Measurements from ENCODE around the gene TEAD4. TPM values are rescaled to one million over a fixed set of nuclear protein-coding genes. Genes with fewer than 3 reads are reported as not detected.

The TEAD4 gene
- total and polyA plus RNA-seq, 4 donors = 0.79 to 3.8 (median 2.8) TPM

GRCh38 chr12:3087758-3088650 is 128.8 kb downstream of the TEAD4 start:
- H3K9me3 ChIP-seq (ENCODE audit: control insufficient read depth in 4 of 4, low read length in 3 of 4) = no peaks in the 10 kb centered on the region
- H3K4me3 ChIP-seq (ENCODE audit: low read depth in 1 of 3, low read length in 3 of 3) = no peak overlapping the region
- no peaks in the 10 kb centered on the region for H3K27me3 ChIP-seq (ENCODE audit: control insufficient read depth in 4 of 4, insufficient read depth in 4 of 4, low read length in 3 of 4)
- no peak for DNase-seq (ENCODE audit: low spot score)
- TF ChIP-seq FOXA2 (IDR thresholded peaks at IDR 0.05) = no peak
- TF ChIP-seq ZBTB33 (IDR thresholded peaks at IDR 0.05) = no peak
- no peak for TF ChIP-seq YY1 (IDR thresholded peaks at IDR 0.05)
- no peak for TF ChIP-seq SP1 (IDR thresholded peaks at IDR 0.05)
- H3K4me1 ChIP-seq (ENCODE audit: control insufficient read depth in 4 of 4, insufficient read depth in 4 of 4, low read length in 3 of 4) = peaks cover 23 to 84% (median 68%) of the 10 kb centered on the region in 4 donors
- H3K27ac ChIP-seq (ENCODE audit: low read depth in 1 of 2, low read length in 2 of 2) = peak overlapping the region; percentile 85 to 97
- peaks cover 0 to 2% (median 0%) of the 10 kb centered on the region in 4 donors for H3K36me3 ChIP-seq (ENCODE audit: control insufficient read depth in 4 of 4, insufficient read depth in 3 of 4, low read depth in 1 of 4, low read length in 3 of 4)
- 86% methylated on average over 11 of the region's 11 CpGs for WGBS
- no peak overlapping the region for H3K9ac ChIP-seq (ENCODE audit: low read depth in 1 of 2, low read length in 2 of 2)

- no peak for TF ChIP-seq TAF1 (conservative IDR thresholded peaks at IDR 0.05)
- no peak for TF ChIP-seq HNF4A (conservative IDR thresholded peaks at IDR 0.05)
- no peak for TF ChIP-seq EGR1 (IDR thresholded peaks at IDR 0.05; ENCODE audit: low read depth in 2 of 2)
- TF ChIP-seq, protein P1, sequence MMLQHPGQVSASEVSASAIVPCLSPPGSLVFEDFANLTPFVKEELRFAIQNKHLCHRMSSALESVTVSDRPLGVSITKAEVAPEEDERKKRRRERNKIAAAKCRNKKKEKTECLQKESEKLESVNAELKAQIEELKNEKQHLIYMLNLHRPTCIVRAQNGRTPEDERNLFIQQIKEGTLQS (IDR thresholded peaks at IDR 0.05) = no peak
- no peak for TF ChIP-seq HNF4G (IDR thresholded peaks at IDR 0.05)
- no peak for TF ChIP-seq ZBTB33 (IDR thresholded peaks at IDR 0.05)
- no peak for TF ChIP-seq JUND (IDR thresholded peaks at IDR 0.05)
- WGBS = 94% methylated on average over 5 of the region's 5 CpGs
These were observed 130.4 kb downstream of the TEAD4 start for GRCh38 chr12:3089588-3089987.

More at GRCh38 chr12:3089588-3089987, 130.4 kb downstream of the TEAD4 start:
- no peaks in the 10 kb centered on the region for H3K9me3 ChIP-seq (ENCODE audit: control insufficient read depth in 4 of 4, low read length in 3 of 4)
- H3K36me3 ChIP-seq (ENCODE audit: control insufficient read depth in 4 of 4, insufficient read depth in 3 of 4, low read depth in 1 of 4, low read length in 3 of 4) = peaks cover 0 to 2% (median 0%) of the 10 kb centered on the region in 4 donors
- H3K9ac ChIP-seq (ENCODE audit: low read depth in 1 of 2, low read length in 2 of 2) = no peak overlapping the region
- H3K4me3 ChIP-seq (ENCODE audit: low read depth in 1 of 3, low read length in 3 of 3) = no peak overlapping the region
- no peak overlapping the region for H3K27ac ChIP-seq (ENCODE audit: low read depth in 1 of 2, low read length in 2 of 2)
- H3K4me1 ChIP-seq (ENCODE audit: control insufficient read depth in 4 of 4, insufficient read depth in 4 of 4, low read length in 3 of 4) = peaks cover 15 to 75% (median 55%) of the 10 kb centered on the region in 4 donors
- no peaks in the 10 kb centered on the region for H3K27me3 ChIP-seq (ENCODE audit: control insufficient read depth in 4 of 4, insufficient read depth in 4 of 4, low read length in 3 of 4)
- no peak for DNase-seq (ENCODE audit: low spot score)

Small RNAs within 50 kb of the gene (small RNA-seq; reads per million reads assigned to genes)
- gene RNU6-1315P = not detected

Other genes starting within 250 kb of the TEAD4 start
- gene FKBP4, start 164.4 kb upstream of the TEAD4 start, total RNA-seq = 10 to 100 TPM; 29.9 to 38.7 TPM
- 10 to 100 TPM; 21.3 to 33.3 TPM for gene FKBP4, start 164.4 kb upstream of the TEAD4 start, polyA plus RNA-seq
- gene ITFG2, start 146.7 kb upstream of the TEAD4 start, total RNA-seq = 10 to 100 TPM in 1 of 2 donors, 1 to 10 TPM in 1; 9.3 to 26.3 TPM
- gene ITFG2, start 146.7 kb upstream of the TEAD4 start, polyA plus RNA-seq = 10 to 100 TPM in 1 of 2 donors, 1 to 10 TPM in 1; 7.5 to 13.4 TPM
- under 1 TPM; 0.19 to 0.25 TPM for gene NRIP2, start 124.4 kb upstream of the TEAD4 start, total RNA-seq
- under 1 TPM; 0.21 to 0.46 TPM for gene NRIP2, start 124.4 kb upstream of the TEAD4 start, polyA plus RNA-seq
- gene TEX52, start 102.4 kb upstream of the TEAD4 start, total RNA-seq = not detected
- not detected for gene TEX52, start 102.4 kb upstream of the TEAD4 start, polyA plus RNA-seq
- 10 to 100 TPM in 1 of 2 donors, not detected in 1; 10.3 TPM for gene FOXM1, start 82.2 kb upstream of the TEAD4 start, total RNA-seq
- 1 to 10 TPM in 1 of 2 donors, under 1 TPM in 1; 0.81 to 4.6 TPM for gene FOXM1, start 82.2 kb upstream of the TEAD4 start, polyA plus RNA-seq
- 10 to 100 TPM in 1 of 2 donors, 1 to 10 TPM in 1; 1.4 to 14.5 TPM for gene RHNO1, start 82.2 kb upstream of the TEAD4 start, total RNA-seq
- 1 to 10 TPM; 2.2 to 3.5 TPM for gene RHNO1, start 82.2 kb upstream of the TEAD4 start, polyA plus RNA-seq
- 1 to 10 TPM; 3.2 to 4.8 TPM for gene TULP3, start 68.5 kb upstream of the TEAD4 start, total RNA-seq
- 1 to 10 TPM; 3.2 to 4.2 TPM for gene TULP3, start 68.5 kb upstream of the TEAD4 start, polyA plus RNA-seq
- 10 to 100 TPM; 29.0 to 62.9 TPM for gene TSPAN9, start 118.0 kb downstream of the TEAD4 start, total RNA-seq
- gene TSPAN9, start 118.0 kb downstream of the TEAD4 start, polyA plus RNA-seq = 10 to 100 TPM; 17.4 to 39.3 TPM

All from liver (tissue), 10 donors.